Mucosa of descending colon (tissue), 3 donors: ENCODE measurements around the gene KIF1C. TPM values are rescaled to one million over a fixed set of nuclear protein-coding genes. Genes with fewer than 3 reads are reported as not detected.
A peak's percentile ranks its signal among the peaks of the same experiment; 100 is the strongest.

ENCODE experiments used
- ATAC-seq: fragments of 200-7000 bp; cut with Tn5 transposase; one replicate; pipeline ENCODE4 v1.9.1; 2020; ENCODE audit warnings: mild to moderate bottlenecking, moderate library complexity
- DNase-seq, 3 donors: peaks; one replicate each; pipeline ENCODE4 v3.0.0-alpha.2; 2020
- H3K36me3 ChIP-seq: fragments of 200-600 bp; one replicate; pipeline ENCODE4 v1.8.0; 2021; ENCODE audit warnings: low read depth, mild to moderate bottlenecking
- H3K4me1 ChIP-seq: fragments of 200-600 bp; one replicate; pipeline ENCODE4 v1.8.0; 2021; ENCODE audit warnings: low read depth, mild to moderate bottlenecking
- H3K4me3 ChIP-seq: fragments of 200-600 bp; one replicate; pipeline ENCODE4 v1.8.0; 2021; ENCODE audit warnings: mild to moderate bottlenecking
- H3K9me3 ChIP-seq: fragments of 200-600 bp; one replicate; pipeline ENCODE4 v1.8.0; 2021; ENCODE audit warnings: mild to moderate bottlenecking
- intact Hi-C, 2 donors: fragments of 100-400 bp; cut with DNase I in 1 of 2; cut with micrococcal nuclease in 1 of 2; formaldehyde crosslinking; loops; one replicate each; pipeline versions ENCODE4 v1.11.0 to v1.11.1; 2022; cut with DNase I, micrococcal nuclease
- total RNA-seq, 3 donors: library from RNA; stranded (reverse); fragmentation: NEBNext Ultra II Directional in 2 of 3; extraction: Animal tissue kit (Norgen Biotek cat#: 25700) in 2 of 3; gene quantifications; one replicate each; pipeline versions ENCODE4 v1.2.1 to v1.2.4, GENCODE V29; 2021 to 2023
- TF ChIP-seq, protein P1 (sequence below): fragments of 200-600 bp; IDR thresholded peaks from one replicate; pipeline ENCODE4 v1.8.0; 2022; ENCODE audit warnings: antibody characterized with exemption, mild to moderate bottlenecking
- donor health status: DM: no; HTN: no; CAD: no; lungs with moderate emphysema.
- donor health status: DM: no; HTN: no; CAD: no.
- donor health status: DM: no; HTN: yes; CAD: no.

KIF1C gene
- total RNA-seq, 3 donors from 2014 or later: 219 to 286 (median 273) TPM

DNA sequence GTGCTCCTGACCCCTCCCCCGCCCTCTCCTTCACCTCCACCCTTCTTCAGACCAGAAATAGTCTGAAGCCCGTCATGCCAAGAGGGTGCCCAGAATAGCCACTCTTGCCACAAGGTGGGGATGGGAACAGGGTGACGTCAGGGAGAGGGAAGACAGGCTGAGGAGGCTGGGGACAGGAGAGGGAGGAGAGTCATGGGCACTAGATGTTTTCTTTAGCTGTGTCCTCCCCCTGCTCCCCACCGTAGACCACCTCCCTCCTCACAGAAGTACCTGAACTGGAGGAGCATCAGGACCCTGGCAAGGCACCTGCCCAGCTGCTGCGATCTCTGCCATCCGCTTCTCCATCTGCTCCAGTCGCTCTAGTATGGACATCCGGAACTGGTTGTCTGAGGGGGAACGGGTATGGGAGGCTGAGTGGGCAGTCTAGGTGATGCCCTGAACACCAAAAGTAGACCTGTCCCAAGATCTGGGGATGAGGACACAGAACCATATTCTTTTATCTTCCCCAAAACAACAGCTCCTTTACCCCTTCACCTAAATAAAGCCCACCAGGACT lies 23.6 kb upstream of the KIF1C start:
- intact Hi-C loops: no loop called here
- no peak for DNase-seq
- Histone ChIP-seq H3K4me3 (no peak overlapping the region), H3K9me3 (no peaks in the 10 kb centered on the region), H3K4me1 (no peaks in the 10 kb centered on the region), H3K36me3 (peaks cover 3% of the 10 kb centered on the region)
- TF ChIP-seq, protein P1, sequence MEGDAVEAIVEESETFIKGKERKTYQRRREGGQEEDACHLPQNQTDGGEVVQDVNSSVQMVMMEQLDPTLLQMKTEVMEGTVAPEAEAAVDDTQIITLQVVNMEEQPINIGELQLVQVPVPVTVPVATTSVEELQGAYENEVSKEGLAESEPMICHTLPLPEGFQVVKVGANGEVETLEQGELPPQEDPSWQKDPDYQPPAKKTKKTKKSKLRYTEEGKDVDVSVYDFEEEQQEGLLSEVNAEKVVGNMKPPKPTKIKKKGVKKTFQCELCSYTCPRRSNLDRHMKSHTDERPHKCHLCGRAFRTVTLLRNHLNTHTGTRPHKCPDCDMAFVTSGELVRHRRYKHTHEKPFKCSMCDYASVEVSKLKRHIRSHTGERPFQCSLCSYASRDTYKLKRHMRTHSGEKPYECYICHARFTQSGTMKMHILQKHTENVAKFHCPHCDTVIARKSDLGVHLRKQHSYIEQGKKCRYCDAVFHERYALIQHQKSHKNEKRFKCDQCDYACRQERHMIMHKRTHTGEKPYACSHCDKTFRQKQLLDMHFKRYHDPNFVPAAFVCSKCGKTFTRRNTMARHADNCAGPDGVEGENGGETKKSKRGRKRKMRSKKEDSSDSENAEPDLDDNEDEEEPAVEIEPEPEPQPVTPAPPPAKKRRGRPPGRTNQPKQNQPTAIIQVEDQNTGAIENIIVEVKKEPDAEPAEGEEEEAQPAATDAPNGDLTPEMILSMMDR: no peak
- no peak for ATAC-seq

DNA sequence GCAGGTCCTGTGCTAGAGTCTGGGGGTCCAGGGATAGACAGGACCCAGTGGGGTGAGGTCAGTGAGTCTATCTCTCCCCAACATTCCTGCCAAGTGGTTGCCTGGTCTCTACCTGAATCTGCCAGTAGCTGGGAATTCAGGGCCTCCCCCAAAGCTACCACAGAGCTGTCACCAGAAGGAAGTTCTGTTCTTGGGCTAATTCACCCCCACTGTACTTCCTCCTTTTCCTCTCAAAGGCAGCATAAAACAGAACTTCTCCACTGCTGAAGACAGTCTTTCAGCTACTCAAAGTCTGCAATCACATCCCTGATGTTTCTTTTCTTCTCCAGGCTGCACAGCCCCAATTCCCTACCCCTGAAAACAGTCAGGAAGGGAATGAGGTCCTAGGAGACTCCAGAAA lies 19.0 kb upstream of the KIF1C start:
- DNase-seq (no peak), ATAC-seq (peak; percentile 27)
- no peak overlapping the region for H3K4me3 ChIP-seq
- intact Hi-C loops: no loop called here
- peaks cover 1% of the 10 kb centered on the region for H3K36me3 ChIP-seq
- no peaks in the 10 kb centered on the region for H3K9me3 ChIP-seq
- no peaks in the 10 kb centered on the region for H3K4me1 ChIP-seq
- TF ChIP-seq, protein P1: no peak

DNA sequence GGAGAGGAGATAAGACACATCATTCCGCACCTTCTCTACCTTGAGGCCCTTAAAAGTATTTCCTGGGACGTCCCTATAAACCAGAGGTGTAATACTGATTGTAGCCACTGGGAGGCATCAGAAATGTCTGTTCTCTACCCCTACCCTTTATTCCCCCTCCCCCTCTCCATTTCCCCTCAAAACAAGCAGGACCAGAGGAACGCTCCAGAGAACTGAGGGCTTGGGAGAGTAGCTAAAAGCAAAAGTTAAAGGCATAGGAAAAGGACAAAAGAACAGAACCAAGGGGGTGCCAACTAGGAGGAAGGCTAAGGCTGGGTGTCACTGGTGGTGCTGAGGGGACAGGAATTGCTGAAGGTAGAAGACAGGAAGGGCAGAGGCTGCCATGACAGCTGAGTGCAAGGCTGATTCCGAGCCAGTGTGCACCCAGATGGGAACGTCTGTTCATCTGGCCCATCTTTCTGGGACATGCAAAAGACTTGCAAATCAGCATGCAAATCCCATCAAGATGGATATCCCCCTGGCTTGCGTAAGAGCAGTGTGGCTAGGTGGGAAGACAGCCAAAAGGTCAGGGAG lies 17.0 kb upstream of the KIF1C start:
- Histone ChIP-seq H3K9me3 (no peaks in the 10 kb centered on the region), H3K36me3 (no peaks in the 10 kb centered on the region), H3K4me1 (peaks cover under 1% of the 10 kb centered on the region), H3K4me3 (no peak overlapping the region)
- DNase-seq: peak in 1 of 3 donors; percentile 82
- TF ChIP-seq, protein P1: no peak
- intact Hi-C loops: loop anchor here in 1 of 2 donors (10.0 kb wide), 1 partner anchor 84 kb away; no protein-coding TSS in a partner anchor
- peak; percentile 82 for ATAC-seq

DNA sequence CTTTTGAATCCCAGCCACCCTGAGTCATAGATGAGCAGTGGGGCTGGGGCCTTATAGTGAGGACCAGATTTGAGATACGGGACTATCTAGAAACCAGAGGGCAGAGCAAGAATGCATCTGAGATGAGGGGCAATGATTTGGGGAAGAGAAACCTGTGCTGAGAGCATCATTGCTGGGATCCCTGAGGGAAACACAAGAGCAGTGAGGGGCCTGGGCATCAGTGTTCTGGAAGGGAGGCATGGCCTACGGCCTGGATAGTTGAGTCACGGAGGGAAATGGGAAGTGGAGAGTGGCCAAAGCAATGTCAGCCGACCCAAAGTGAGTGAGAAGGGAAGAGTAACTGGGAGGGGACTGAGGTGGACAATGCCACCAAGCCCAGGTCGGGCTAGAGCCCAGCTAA lies 15.4 kb upstream of the KIF1C start:
- no peak overlapping the region for H3K4me3 ChIP-seq
- no peak for ATAC-seq
- intact Hi-C loops: loop anchor here in 1 of 2 donors (10.0 kb wide), 1 partner anchor 82 kb away; no protein-coding TSS in a partner anchor
- H3K36me3 ChIP-seq: no peaks in the 10 kb centered on the region
- no peak for DNase-seq
- peaks cover 12% of the 10 kb centered on the region for H3K4me1 ChIP-seq
- TF ChIP-seq, protein P1: no peak
- no peaks in the 10 kb centered on the region for H3K9me3 ChIP-seq

DNA sequence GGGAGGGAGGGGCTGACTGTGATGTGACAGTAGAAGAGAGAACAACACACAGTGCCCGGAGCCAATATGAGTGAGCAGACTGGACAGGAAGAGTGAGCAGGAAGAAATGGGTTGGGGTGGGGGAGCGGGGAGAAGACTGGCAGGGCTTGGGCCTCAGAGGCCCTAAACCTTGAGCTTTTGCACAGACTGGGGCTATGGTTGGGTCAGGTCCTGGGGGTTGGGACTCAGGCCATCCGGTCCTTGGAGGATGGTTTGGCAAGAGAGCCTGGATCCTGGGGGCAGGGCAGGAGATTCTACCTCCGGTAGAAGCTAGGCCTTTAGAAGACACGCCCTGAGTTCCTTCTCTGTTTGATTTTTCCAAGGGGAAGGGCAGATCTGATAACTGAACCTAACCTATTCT lies 11.3 kb upstream of the KIF1C start:
- intact Hi-C loops: loop anchor here in 1 of 2 donors (10.0 kb wide), 1 partner anchor 78 kb away; no protein-coding TSS in a partner anchor
- peaks cover 23% of the 10 kb centered on the region for H3K4me1 ChIP-seq
- H3K9me3 ChIP-seq: no peaks in the 10 kb centered on the region
- peak overlapping the region; percentile 71 for H3K4me3 ChIP-seq
- DNase-seq (peak; percentile 40 to 68 (median 58)), ATAC-seq (peak; percentile 55)
- TF ChIP-seq, protein P1: no peak
- H3K36me3 ChIP-seq: no peaks in the 10 kb centered on the region
